ENCODE data around the gene PEX3.
"Not testable (repeated sequence)": the region's sequence is repeated elsewhere in the genome, so short reads cannot be mapped to it uniquely, and the experiment has no call there.

PEX3 gene

DNA sequence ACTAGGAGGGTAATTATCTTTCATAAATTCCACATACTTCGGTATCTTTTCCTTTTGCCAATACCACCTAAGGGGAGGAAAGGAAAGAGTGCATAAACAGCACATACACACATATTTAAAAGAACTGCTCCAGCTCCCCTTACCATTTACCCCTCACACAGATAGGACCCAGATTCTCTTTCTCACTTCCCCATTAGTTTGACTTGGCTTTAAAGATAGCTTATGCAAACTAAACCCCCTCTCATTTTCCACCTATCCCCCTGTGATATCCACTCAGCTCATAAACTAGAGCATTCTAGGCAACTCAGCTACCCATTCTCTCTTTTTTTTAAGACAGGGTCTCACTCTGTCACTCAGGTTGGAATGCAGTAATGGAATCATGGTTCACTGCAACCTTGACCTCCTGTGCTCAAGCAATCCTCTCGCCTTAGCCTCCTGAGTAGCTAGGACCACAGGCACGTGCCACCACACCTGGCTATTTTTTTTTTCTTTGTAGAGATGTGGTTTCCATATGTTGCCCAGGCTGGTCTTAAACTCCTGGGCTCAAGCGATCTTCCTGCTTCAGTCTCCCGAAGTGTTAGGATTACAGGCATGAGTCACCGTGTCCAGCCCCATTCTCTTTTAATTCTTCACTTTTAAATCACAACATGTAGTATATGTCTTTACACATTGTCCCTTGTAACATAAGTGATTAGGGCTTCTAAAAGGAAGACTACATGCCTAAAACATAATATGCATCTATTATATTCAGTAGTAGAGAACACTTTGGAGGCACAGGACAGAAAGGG is 56.9 kb downstream of the PEX3 start:
- DNase-seq = no peak

DNA sequence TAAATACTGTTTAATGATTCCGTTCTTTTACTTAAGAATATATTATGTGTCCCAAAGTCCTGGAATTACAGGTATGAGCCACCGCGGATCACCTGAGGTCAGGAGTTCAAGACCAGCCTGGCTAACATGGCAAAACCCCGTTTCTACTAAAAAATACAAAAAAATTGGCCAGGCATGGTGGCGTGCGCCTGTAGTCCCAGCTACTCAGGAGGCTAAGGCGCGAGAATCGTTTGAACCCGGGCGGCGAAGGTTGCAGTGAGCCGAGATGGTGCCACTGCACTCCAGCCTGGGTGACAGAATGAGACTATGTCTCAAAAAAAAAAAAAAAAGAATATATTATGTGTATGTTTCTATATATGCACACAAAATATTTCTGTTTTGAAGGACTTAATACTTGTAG is 59.7 kb downstream of the PEX3 start:
- DNase-seq = not testable (repeated sequence)

DNA sequence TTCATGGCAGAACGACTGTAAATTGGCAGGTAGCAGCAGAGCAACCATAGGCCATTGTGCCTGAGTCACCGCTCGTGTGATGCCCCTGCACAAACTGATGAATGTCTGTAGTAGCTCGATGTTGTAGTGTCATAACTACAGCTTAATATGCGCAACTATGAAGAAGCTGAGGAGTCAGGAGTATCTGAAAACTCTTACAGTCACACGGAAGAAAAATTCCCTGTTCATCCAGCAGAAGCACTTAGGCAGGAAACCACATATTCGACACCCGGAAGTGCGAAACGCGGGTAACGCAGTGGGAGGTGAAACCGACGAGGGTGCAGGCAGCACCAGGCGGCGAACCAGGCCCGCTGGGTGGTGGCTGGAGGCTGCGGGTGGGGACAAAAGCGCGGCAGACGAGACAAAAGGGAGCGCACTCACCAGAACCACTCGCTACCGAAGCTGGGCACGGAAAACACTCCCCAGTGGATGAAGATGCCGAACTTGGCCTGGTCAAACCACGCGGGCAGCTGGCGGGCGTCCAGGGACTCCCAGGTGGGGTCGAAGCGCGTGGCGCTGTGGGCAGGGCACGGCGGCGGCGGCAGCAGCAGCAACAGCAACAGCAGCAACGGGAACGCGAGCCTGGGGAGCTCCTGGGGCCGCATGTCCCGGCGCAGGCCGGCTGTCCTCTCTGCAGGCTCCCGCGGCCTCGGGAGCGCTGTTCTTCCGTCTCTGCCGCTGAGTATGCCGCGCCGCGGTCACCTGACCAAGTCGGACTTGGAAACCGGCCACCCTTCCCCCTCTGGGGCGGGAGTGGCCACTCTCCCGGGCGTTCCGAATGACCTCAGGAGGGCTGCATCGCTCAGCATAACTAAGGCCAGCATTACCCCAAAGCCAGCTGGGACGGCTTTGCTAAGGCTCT is 60.6 kb downstream of the PEX3 start, which contains the start of gene FUCA2:
Gene FUCA2, minus strand, starts transcription at position 730 of the 901 bp plus-strand sequence. Its CDS starts 86 bp downstream, at position 644.
- peak; percentile 74 for DNase-seq

DNA sequence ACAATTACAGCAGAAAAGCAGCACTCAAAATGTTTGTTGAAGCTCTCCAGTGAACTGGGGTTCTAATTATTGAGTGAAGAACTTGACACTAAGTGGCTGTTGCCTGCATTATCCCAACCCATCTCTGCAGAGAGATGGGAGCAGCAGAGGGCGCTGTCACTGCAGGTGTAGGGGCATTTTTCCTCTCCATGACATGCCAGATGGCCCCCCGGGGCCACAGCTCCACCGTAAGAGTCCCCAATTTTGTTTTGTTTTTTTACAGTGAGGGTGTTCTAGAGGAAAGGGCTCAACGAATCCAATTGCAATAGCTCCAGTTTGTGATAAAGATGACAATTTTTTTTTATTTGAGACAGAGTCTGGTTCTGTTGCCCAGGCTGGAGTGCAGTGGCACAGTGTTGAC is 62.8 kb downstream of the PEX3 start:
- DNase-seq = peak; percentile 63

DNA sequence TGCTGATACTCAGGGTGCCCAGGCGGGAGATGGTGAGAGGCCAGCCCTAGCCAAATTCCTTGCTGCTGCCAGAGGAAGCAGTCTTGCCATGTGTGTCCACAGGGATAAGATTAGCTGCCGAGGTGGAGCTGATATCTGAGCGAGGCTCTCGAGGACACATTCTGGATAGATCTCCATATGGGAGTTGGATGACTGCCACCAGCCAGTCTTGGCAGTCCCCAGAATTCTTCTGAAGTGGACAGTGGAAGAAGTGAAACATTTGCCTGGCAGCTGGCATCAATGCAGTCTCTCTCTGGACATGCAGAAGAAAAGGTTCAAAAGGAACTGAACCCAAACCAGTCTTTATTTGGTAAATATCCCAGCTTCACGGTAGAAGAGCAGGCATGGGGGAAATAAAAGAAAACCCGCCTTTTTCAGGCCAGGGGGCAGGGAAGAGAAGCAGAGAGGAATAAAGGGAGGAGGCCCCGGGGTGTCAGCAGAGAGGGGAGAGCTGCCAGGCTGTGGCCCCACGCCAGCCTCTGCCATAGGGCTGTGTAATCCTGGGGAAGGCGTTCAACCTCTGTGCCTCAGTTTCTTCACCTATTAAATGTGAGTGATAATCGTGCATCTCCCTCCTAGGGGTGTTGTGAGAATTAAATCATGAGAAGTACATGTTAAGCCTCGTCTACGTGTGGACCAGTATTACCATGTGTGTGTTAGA is 64.6 kb downstream of the PEX3 start:
- no peak for DNase-seq

DNA sequence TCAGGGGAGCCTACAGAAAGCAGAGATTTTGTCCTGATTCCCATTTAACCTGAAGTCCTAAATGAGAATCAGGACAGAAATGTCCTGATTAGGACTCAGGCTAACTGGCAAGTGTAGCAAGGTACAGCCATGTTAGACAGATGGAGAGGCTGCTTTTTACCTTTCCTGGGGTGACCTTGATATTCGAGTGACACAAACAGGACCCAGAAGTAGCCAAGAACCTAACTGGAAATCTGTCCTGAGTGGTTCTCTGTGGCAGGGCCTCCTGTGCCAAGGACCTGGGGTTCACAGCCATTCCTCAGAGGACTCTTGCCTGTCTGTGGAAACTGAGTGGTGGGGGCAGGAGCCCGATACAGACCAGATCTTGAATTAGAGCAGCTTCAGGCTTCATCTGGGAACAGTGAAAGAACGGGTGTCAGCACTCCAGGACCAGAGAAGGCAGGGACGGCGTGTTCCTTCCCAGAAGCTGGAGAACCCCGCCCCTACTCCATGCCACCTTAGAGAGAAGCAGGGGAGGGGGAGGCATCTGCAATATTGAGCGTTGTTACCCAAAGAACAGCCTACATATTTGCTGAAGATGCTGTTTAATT is 65.3 kb downstream of the PEX3 start:
- no peak for DNase-seq

DNA sequence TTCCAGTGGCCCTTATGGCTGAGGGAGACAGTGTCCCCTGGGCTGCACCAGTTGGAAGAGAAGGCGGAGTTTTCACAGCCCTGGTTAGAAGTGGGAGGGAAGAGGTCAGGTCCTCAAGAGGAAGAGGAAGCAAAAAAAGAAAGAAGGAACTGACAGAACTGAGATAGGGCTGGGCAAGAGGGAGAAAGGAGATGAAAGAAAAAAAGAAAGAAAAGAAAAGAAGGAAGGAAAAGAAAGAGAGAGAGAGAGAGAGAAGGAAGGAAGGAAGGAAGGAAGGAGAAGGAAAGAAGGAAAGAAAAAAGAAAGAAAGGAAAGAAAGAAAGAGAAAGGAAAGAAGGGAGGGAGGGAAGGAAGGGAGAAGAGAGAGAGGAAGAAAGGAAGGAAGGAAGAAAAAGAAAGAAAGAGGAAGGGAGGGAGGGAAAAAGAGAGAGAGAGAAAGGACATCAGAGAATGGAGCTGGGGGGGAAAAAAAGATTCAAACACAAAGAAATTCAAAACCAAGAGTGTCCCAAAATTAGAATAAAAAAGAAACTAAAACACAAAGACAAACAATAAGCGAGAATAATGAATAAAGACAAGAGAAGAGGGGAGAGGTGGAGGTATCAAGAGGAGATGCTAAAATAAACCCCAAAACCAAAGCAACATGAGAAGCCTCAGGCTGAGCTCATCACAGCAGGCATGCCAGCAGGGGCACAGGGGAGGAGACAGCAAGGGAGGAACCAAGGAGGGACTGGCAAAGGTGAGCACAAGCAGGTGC is 66.3 kb downstream of the PEX3 start:
- no peak for DNase-seq

DNA sequence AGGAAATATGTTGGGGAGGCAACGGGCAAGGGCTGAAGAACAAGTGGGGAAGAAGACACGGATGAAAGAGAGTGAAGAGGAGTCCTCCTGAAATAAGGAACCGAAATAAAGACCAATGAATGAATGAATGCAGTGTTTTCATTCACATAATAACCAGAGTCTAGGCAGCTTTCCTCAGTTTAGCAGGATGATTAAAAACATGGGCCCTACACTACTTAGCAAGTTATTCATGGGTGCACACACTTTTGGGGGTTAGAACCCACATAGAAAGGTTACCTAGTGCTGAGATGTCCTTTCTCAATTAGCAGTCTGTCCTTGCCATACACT is 66.8 kb downstream of the PEX3 start:
- no peak for DNase-seq

DNA sequence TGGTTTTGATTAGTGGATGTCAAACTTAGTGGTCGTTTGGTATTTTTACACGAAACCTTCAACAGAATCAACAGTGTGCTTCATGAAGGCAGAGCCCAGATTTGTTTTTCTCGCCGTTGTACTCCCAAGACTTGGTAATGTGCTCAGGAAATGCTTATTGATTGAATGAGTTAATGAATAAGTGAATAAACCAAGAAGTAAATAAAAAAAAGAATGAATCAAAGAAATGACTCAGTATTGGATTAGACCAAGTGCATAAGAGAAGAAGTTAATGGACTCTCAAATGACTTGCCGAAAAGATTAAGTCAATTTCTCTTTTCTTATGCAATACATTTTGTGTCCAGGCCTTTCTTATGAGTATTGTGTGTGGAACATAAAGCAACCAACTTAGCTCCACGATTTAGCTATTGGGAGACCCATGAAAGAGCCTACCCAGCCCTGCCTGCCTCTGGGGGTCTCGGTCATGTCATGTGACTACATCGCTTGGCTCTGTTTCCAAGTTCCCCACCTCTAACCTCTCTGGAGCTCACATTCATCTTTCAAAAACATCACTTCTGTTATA is 71.5 kb downstream of the PEX3 start:
- DNase-seq = no peak

DNA sequence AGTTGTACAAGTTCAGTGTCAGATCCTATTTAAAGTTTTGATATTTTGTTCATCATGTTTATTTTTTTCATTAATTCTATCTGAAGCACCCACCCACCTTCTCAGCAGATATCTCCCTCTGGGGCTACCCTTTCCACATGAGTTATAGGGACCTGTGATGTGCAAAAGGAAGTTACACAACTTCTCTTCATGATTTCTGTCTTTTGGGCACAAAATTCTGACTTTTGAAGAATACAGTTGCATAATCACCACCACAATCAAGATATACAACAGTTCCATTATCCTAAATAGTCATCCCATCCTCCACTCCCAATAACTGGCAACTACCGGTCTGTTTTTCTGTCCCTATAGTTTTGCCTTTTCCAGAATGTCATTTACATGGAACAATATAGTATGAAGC is 74.8 kb downstream of the PEX3 start:
- DNase-seq = no peak

DNA sequence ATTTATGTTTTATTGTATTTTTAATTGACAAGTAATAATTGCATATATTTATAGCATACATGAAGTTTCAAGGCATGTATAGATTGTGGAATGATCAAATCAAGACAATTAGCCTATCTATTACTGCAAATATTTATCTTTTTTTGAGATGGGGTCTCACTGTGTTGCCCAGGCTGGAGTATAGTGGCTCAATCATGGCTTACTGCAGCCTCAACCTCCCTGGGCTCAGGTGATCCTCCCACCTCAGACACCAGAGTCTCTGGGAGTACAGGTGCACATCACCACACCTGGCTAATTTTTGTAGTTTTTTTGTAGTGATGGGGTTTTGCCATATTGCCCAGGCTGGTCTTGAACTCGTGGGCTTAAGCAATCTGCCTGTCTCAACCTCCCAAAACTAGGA is 77.1 kb downstream of the PEX3 start:
- DNase-seq = no peak

DNA sequence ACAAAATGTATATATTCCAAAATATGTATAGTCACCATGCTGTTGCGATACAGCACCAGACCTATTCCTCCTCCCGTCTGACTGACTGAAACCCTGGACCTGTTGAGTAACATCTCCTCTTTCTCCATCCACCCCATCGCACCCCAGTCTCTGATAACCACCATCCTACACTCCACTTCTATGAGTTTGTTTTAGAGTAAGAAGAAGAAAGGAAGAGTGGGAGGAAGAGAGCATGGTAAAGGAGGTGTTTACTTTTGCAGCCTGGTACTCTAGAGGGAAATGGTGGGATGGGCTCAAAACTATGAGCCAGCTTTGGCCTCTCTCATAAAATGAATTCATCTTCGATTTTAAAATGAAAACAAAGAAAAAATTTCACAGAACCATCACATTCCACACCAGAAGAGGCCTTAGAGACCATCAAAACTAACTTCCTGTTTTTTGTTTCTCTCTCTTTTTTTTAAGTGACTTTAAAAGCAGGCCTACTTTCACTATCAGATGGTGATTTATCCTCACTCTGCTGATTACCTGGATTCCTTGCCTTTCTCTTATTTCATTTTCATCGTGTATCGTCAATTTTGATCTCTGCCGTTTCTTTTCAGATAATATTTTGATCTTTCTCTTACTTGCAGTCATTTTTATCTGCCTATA is 77.7 kb downstream of the PEX3 start:
- no peak for DNase-seq

DNA sequence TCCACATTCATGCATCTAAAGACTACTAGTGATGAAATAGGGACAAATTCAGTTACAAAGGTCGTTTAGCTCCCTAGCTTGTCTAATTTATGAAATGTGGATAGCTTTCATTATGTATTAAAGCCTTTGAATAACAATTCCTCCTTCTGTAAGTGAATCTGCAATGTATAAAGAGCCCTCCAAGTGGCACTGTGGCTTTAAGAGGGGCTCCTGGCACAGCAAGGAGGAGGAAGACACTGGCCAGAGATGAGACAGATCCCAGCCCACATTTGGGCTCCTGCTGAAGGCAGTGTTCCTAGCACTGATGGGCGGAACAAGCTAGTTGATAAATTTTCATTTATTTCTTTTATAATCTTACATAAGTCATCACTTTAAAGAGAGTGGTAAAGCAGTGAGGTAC is 78.5 kb downstream of the PEX3 start:
- DNase-seq = no peak

DNA sequence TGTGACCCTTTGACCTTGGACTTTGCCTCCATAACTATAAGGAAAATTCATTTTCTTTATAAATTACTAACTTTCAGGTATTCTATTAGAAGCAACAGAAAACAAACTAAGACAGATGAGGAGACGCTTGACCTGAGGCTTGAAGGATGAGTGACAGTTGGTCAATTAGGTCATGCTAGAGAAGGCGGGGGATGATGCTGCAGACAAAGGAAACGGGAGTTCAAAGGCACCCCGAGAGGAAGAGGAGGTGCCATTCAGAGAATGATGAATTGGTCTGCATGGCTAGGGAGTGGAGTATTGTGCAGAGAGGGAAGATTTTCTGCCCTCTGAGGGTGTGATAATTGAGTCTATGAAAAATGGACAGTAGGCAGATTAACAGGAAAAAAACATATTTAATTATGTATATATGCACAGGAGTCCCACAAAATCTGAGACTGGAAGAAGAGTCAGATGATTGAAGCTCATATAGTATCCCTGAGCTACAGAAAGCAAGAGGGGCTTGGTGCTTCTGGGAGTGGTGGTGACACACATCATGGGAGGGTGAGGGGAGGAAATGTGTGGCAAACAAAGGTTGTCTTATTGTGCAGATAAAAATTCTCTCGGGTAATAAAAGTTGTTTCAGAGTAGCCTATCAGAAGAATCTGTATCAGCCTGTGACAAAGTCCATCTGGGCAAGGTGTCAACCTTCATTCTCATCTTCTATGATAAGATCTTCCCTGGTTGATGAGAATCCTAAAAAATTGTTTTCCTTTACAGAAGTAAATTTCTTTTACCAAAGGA is 81.3 kb downstream of the PEX3 start:
- DNase-seq = no peak

DNA sequence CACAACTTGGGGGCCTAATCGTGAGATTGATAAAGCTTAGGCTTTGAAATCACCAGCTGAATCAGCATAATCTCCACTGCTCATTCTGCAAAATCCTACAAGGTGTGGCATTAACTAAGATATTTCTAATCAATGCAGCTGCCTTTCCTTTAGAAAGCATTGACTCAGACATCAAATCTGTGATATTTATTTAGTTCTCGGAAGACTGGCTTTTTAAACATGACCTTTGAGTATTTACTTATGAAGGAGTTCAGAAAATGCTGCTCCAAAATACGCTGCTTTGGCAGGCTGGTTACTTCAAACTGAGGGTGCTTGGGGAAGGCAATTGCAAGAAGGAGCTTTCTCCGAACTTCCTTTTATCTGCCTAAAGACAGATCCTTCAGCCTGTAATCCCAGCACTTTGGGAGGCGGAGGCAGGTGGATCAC is 84.6 kb downstream of the PEX3 start:
- no peak for DNase-seq

DNA sequence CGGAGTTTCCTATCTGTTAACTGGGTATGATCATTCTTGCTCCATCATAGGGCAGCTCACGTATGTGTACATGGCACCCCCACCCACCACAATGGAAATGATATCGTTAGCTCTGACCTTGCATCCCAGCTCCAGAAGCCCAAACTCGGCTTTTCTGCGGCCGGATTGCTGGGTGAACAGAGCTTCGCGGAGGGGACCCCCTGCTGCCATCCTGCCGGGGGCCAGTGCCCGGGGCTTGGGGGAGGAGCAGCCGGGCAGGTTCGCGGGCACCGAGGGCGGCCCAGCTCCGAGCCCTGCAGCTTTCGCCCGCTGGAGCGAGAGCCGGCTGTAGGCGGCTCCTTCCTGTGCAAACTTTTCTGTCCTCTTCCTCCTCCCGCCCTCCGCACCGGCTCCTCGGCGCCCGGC is 85.9 kb downstream of the PEX3 start:
- DNase-seq = peak; percentile 50

DNA sequence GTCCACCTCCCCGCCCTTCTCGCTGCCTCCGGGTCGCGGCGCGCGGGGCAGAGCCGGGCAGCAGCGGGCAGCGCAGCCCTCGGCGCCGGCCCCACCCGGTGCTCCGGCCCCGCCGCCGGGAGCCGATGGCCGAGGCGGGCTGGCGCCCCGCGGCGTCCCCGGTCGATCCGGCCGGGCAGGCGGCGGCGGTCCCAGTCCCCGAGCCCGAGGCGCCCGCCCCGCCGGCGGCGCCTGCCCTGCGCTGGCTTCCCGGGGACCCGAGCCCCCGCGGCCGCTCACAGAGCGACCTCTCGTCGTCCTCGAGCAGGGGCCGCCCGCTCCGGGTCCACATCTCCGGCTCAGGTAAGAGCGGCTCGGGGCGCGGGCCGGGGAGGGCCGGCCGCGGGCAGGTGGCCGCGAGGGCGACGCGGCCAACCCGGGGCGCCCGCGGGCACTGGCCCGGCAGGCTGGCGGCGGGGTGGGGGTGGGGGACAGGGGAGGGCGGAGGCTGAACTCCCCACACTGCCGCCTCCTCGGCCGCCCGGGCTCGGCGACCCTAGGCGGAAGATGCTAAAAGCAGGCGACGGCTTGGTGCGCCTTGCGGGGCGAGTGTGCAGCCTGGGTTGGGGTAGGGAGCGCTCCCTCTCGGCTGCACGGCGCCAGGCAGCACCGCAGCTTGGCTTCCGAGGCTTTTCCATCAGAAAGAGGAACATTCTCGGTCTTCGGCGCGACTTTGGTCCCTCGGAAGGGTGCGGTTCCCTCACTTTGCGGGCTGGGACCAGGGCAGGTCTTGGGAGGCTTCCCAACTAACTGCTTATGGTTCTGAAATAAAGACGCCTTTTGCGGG is 86.5 kb downstream of the PEX3 start:
- DNase-seq = peak; percentile 70

DNA sequence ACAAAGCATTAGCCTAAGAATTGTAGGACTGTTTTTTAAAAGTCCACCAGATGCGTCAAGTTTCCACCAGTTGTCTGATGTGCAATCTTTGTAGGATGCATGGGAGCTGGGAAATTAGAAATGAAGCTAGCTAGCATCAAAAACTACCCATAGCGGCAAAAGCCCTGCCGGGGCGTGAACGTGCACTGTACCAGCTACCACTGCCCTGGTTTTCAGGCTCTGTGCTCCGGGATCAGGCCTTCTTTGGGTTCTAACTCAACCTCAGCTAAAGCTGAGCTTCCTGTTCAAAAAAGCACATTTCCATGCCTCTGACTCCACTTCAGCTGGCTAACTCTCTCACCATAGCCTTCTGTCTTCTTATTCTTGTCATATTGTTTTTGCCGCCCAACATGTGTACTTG is 87.8 kb downstream of the PEX3 start:
- no peak for DNase-seq

DNA sequence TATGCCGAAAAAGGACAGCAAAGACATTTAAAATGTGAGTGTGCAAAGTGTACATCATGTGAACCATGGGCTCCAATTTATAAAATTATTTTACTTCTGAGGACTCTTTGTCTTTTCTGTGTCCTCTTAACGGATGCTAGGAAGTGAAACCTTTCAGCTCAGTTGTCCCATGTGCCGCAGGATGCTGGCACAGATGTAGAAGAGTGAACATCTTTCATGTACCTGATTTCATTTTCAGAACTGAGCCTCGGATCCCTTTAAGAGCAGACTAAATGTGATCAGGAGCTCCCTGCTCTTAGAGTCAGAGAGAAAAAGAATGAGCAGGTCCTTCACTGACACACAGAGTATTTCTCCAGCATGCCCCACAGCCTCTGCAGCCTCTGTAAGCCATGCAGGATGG is 88.5 kb downstream of the PEX3 start:
- DNase-seq = peak; percentile 37

DNA sequence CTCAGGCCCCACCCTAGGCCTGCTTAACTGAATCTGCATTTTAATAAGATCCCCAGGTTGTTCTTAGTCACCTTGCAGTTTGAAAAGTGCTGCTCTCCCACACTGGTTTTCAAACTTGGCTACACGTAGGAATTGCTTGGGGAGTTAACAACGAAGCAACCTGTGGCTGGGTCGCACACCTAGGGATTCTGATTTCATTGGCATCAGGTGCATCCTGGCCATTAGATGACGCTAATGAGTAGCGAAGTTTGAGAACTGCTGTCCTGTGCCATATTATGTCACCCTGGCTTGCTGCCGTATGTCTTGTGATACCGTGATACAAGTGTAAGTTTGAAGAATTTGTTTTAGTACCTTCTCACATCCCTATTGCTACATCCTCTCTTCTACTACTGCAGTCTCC is 89.1 kb downstream of the PEX3 start:
- peak; percentile 54 for DNase-seq
